Measurements from ENCODE around the gene EXOC4.

DNA sequence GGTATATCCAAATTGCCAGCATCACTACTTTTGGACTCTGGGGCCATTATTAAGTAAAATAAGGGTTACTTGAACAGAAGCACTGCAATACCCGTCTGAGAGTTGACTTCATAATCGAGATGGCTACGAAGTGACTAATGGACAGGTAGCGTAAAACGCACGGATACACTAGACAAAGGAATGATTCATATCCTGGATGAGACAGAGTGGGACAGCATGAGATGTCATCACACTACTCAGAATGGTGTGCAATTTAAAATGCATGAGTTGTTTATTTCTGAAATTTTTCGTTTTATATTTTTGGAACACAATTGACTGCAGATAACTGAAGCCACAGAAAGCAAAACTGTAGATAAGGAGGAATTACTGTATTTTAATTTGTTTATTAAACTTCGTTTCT, 452.7 kb downstream of the EXOC4 start:
- TF ChIP-seq, protein P1, sequence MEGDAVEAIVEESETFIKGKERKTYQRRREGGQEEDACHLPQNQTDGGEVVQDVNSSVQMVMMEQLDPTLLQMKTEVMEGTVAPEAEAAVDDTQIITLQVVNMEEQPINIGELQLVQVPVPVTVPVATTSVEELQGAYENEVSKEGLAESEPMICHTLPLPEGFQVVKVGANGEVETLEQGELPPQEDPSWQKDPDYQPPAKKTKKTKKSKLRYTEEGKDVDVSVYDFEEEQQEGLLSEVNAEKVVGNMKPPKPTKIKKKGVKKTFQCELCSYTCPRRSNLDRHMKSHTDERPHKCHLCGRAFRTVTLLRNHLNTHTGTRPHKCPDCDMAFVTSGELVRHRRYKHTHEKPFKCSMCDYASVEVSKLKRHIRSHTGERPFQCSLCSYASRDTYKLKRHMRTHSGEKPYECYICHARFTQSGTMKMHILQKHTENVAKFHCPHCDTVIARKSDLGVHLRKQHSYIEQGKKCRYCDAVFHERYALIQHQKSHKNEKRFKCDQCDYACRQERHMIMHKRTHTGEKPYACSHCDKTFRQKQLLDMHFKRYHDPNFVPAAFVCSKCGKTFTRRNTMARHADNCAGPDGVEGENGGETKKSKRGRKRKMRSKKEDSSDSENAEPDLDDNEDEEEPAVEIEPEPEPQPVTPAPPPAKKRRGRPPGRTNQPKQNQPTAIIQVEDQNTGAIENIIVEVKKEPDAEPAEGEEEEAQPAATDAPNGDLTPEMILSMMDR (IDR thresholded peaks at IDR 0.05), result no peak
- TF ChIP-seq POLR2AphosphoS5 (IDR thresholded peaks at IDR 0.05; ENCODE audit: insufficient read depth in 1 of 2, low read depth in 1 of 2) (no peak), POLR2A (IDR thresholded peaks at IDR 0.05) (no peak)

Measured in vagina (tissue), 2 donors.